SK-N-SH treated with all-trans-retinoic acid at 6 μM for 48 hours (cell line): ENCODE measurements around the gene PSMB5.

Source experiments
- ATAC-seq: fragments of 200-7000 bp; cut with Tn5 transposase; 3 replicates; pipeline ENCODE4 v1.9.1; 2020; ENCODE audit warnings: mild to moderate bottlenecking, moderate library complexity
- ARNTL ChIP-seq: fragments of 450-650 bp; formaldehyde crosslinking; IDR thresholded peaks from 2 replicates; pipeline ENCODE4 v1.5.0; 2020; ENCODE audit warnings: low read depth, mild to moderate bottlenecking, moderate library complexity, borderline replicate concordance
- BACH2 ChIP-seq: fragments of 250-450 bp; sonication (Bioruptor Pico); IDR thresholded peaks from 2 replicates; pipeline ENCODE4 v1.9.0; 2021; ENCODE audit warnings: mild to moderate bottlenecking, borderline replicate concordance
- CREB5 ChIP-seq: fragments of 250-450 bp; sonication (Bioruptor Pico); IDR thresholded peaks from 2 replicates; pipeline ENCODE4 v1.5.1; 2020; ENCODE audit warnings: low read depth, mild to moderate bottlenecking, moderate library complexity
- CSDC2 ChIP-seq: fragments of 250-450 bp; sonication (Bioruptor Pico); IDR thresholded peaks from 2 replicates; pipeline ENCODE4 v1.5.0; 2020; ENCODE audit warnings: mild to moderate bottlenecking, moderate library complexity
- CSRNP3 ChIP-seq: fragments of 250-450 bp; sonication (Bioruptor Pico); IDR thresholded peaks from 2 replicates; pipeline ENCODE4 v1.5.1; 2021; ENCODE audit warnings: mild to moderate bottlenecking, moderate library complexity
- ESRRG ChIP-seq: fragments of 250-450 bp; sonication (Bioruptor Pico); IDR thresholded peaks from 2 replicates; pipeline ENCODE4 v1.6.1; 2021; ENCODE audit warnings: mild to moderate bottlenecking
- GLIS3 ChIP-seq: fragments of 250-450 bp; sonication (Bioruptor Pico); IDR thresholded peaks from 2 replicates; pipeline ENCODE4 v1.5.0; 2020; ENCODE audit warnings: mild to moderate bottlenecking, moderate library complexity
- ISL1 ChIP-seq: fragments of 250-450 bp; sonication (Bioruptor Pico); IDR thresholded peaks from 2 replicates; pipeline ENCODE4 v2.1.2; 2022; ENCODE audit warnings: mild to moderate bottlenecking, moderate library complexity
- OSR1 ChIP-seq: fragments of 250-450 bp; sonication (Bioruptor Pico); IDR thresholded peaks from 2 replicates; pipeline ENCODE4 v1.8.0; 2022; ENCODE audit warnings: moderate library complexity, mild to moderate bottlenecking, inconsistent platforms
- PPARA ChIP-seq: fragments of 250-450 bp; sonication (Bioruptor Pico); IDR thresholded peaks from 2 replicates; pipeline ENCODE4 v1.5.0; 2020; ENCODE audit warnings: mild to moderate bottlenecking, borderline replicate concordance
- RARB ChIP-seq: fragments of 250-450 bp; sonication (Bioruptor Pico); IDR thresholded peaks from 2 replicates; pipeline ENCODE4 v1.8.0; 2021; ENCODE audit warnings: mild to moderate bottlenecking, moderate library complexity
- SNAI2 ChIP-seq: fragments of 250-450 bp; sonication (Bioruptor Pico); IDR thresholded peaks from 2 replicates; pipeline ENCODE4 v1.5.0; 2020; ENCODE audit warnings: mild to moderate bottlenecking, moderate library complexity
- TCF4 ChIP-seq: fragments of 250-450 bp; sonication (Bioruptor Pico); IDR thresholded peaks from 2 replicates; pipeline ENCODE4 v1.8.0; 2021; ENCODE audit warnings: mild to moderate bottlenecking, moderate library complexity, borderline replicate concordance
- TOX ChIP-seq: fragments of 250-450 bp; sonication (Bioruptor Pico); IDR thresholded peaks from 2 replicates; pipeline ENCODE4 v1.8.0; 2021; ENCODE audit warnings: mild to moderate bottlenecking, moderate library complexity, borderline replicate concordance
- TSHZ2 ChIP-seq: fragments of 250-450 bp; sonication (Bioruptor Pico); IDR thresholded peaks from 2 replicates; pipeline ENCODE4 v1.5.0; 2020; ENCODE audit warnings: mild to moderate bottlenecking, moderate library complexity
- ZC3H10 ChIP-seq: fragments of 250-450 bp; sonication (Bioruptor Pico); IDR thresholded peaks from 2 replicates; pipeline ENCODE4 v1.5.1; 2021; ENCODE audit warnings: mild to moderate bottlenecking, moderate library complexity
- ZFP30 ChIP-seq: fragments of 450-650 bp; formaldehyde crosslinking; IDR thresholded peaks from 2 replicates; pipeline ENCODE4 v1.5.0; 2022; ENCODE audit warnings: mild to moderate bottlenecking, moderate library complexity
- ZNF70 ChIP-seq: fragments of 450-650 bp; formaldehyde crosslinking; IDR thresholded peaks from 2 replicates; pipeline ENCODE4 v1.5.0; 2020; ENCODE audit warnings: mild to moderate bottlenecking, moderate library complexity
- TF ChIP-seq, protein P1 (sequence below): fragments of 250-450 bp; sonication (Bioruptor Pico); IDR thresholded peaks from 2 replicates; pipeline ENCODE4 v1.8.0; 2020; ENCODE audit warnings: mild to moderate bottlenecking, moderate library complexity, borderline replicate concordance
- TF ChIP-seq, protein P2 (sequence below): fragments of 250-450 bp; sonication (Bioruptor Pico); IDR thresholded peaks from 2 replicates; pipeline ENCODE4 v1.8.0; 2021; ENCODE audit warnings: low read depth, mild to moderate bottlenecking, moderate library complexity, borderline replicate concordance

The PSMB5 gene

GRCh38 chr14:23024612-23025075, 10.1 kb downstream of the PSMB5 start:
- no peak for TF ChIP-seq ISL1 (CRISPR knock-in tag)
- TF ChIP-seq ARNTL = no peak
- no peak for TF ChIP-seq TSHZ2 (CRISPR knock-in tag)
- TF ChIP-seq, protein P1, sequence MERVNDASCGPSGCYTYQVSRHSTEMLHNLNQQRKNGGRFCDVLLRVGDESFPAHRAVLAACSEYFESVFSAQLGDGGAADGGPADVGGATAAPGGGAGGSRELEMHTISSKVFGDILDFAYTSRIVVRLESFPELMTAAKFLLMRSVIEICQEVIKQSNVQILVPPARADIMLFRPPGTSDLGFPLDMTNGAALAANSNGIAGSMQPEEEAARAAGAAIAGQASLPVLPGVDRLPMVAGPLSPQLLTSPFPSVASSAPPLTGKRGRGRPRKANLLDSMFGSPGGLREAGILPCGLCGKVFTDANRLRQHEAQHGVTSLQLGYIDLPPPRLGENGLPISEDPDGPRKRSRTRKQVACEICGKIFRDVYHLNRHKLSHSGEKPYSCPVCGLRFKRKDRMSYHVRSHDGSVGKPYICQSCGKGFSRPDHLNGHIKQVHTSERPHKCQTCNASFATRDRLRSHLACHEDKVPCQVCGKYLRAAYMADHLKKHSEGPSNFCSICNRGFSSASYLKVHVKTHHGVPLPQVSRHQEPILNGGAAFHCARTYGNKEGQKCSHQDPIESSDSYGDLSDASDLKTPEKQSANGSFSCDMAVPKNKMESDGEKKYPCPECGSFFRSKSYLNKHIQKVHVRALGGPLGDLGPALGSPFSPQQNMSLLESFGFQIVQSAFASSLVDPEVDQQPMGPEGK (CRISPR knock-in tag) = no peak
- TF ChIP-seq TOX = no peak
- TF ChIP-seq SNAI2 (CRISPR knock-in tag) = no peak
- TF ChIP-seq CREB5 (CRISPR knock-in tag) = no peak
- no peak for TF ChIP-seq ZC3H10 (CRISPR knock-in tag)
- TF ChIP-seq ESRRG (CRISPR knock-in tag) = no peak
- TF ChIP-seq ZNF70 (CRISPR knock-in tag) = no peak
- TF ChIP-seq TCF4 (CRISPR knock-in tag) = no peak
- TF ChIP-seq, protein P2, sequence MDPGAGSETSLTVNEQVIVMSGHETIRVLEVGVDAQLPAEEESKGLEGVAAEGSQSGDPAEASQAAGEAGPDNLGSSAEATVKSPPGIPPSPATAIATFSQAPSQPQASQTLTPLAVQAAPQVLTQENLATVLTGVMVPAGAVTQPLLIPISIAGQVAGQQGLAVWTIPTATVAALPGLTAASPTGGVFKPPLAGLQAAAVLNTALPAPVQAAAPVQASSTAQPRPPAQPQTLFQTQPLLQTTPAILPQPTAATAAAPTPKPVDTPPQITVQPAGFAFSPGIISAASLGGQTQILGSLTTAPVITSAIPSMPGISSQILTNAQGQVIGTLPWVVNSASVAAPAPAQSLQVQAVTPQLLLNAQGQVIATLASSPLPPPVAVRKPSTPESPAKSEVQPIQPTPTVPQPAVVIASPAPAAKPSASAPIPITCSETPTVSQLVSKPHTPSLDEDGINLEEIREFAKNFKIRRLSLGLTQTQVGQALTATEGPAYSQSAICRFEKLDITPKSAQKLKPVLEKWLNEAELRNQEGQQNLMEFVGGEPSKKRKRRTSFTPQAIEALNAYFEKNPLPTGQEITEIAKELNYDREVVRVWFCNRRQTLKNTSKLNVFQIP (CRISPR knock-in tag) = no peak
- no peak for TF ChIP-seq CSRNP3 (CRISPR knock-in tag)
- ATAC-seq = no peak

GRCh38 chr14:23023795-23024152, 10.9 kb downstream of the PSMB5 start:
- no peak for ATAC-seq
- TF ChIP-seq CSRNP3 (CRISPR knock-in tag) (no peak), SNAI2 (CRISPR knock-in tag) (no peak), ZFP30 (no peak), ZC3H10 (CRISPR knock-in tag) (no peak), GLIS3 (CRISPR knock-in tag) (no peak)
- TF ChIP-seq, protein P2 (CRISPR knock-in tag) = no peak
- TF ChIP-seq, all 23 proteins: peak for 0

DNA sequence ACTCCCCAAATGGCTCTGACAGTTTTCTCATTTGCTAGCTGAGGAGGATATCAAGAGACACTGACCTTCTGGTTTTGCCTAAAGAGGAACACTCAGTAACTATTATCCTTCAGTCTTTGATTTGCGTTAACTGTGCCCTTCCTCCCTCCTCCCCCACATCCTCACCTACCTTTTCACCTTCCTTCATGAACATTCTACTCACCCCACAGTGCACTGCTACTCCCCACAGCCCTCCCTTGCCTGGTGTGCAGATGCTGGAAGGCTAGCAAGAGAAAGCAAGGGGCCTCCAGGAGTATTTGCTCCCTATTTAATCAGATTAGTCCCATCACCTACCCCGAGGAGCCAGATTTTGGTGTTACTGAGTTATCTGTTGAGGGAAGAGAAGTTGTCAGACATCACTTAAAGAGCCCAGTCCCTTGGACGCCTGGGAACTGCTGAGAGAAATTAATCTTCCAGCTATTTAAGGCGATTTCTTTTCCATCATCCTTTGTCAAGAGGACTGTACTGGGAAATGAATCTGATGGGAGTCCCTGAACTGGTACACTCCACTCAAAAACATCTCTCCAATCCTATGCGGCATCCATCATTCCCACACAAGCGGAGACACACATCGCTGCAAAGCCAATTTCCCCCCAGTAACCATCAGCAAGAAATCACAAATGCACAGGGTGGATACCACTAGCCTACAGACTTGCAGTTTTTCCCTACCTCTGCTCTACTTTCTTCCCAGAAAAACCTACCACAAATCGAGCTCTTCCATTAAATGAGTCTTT, 11.5 kb downstream of the PSMB5 start:
- ATAC-seq = no peak; the same call in 2 of the 3 replicates
- TF ChIP-seq, protein P1 (CRISPR knock-in tag) = no peak
- TF ChIP-seq BACH2 (no peak), CREB5 (CRISPR knock-in tag) (no peak), PPARA (no peak), ZFP30 (no peak), RARB (CRISPR knock-in tag) (no peak), OSR1 (CRISPR knock-in tag) (no peak), CSDC2 (CRISPR knock-in tag) (no peak), ARNTL (no peak), ESRRG (CRISPR knock-in tag) (no peak), SNAI2 (CRISPR knock-in tag) (no peak)
